Measurements from ENCODE around the gene KCNG2. TPM values are rescaled to one million over a fixed set of nuclear protein-coding genes. Genes with fewer than 3 reads are reported as not detected.

The KCNG2 gene
- total RNA-seq, 4 donors from 2014 or later, result 1.7 TPM; not detected in 3

DNA sequence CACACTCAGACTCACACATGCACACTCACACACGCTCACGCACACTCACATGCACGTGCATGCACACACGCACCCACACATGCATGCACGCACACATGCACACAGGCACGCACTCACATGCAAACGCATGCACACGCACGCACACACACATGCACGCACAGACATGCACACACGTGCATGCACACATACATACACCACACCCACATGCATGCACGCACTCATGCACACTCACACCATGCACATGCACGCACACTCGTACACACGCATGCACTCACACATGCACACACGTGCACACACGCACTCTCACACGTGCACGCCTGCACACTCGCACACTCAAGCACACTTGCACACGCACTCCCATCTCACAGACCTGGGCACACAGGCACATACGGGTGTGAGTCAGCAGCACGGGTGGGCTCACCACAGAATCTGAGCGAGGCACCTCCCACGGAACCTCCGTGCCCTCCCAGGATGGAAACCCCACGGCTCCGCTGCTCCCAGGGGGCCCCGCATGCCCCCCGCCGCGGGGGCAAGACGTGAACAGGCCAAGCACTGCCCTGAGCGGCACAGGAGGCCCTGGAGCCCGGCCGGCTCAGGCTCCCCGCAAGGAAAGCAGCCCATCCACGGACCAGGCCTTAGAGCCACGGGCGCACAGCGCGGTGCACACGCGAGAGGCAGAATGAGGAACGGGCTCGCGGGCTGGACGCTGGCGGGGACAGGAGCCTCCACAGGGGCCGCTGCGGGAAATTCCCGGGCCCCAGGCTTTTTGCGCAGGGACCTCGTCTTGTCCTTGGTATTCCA lies 8.4 kb upstream of the KCNG2 start:
- no peak for DNase-seq (ENCODE audit: extremely low spot score)
- TF ChIP-seq POLR2AphosphoS5 (IDR thresholded peaks at IDR 0.05), result no peak
- no peak for TF ChIP-seq EP300 (IDR thresholded peaks at IDR 0.05)
- TF ChIP-seq POLR2A (IDR thresholded peaks at IDR 0.05; ENCODE audit: low read depth), result no peak
- TF ChIP-seq, protein P1, sequence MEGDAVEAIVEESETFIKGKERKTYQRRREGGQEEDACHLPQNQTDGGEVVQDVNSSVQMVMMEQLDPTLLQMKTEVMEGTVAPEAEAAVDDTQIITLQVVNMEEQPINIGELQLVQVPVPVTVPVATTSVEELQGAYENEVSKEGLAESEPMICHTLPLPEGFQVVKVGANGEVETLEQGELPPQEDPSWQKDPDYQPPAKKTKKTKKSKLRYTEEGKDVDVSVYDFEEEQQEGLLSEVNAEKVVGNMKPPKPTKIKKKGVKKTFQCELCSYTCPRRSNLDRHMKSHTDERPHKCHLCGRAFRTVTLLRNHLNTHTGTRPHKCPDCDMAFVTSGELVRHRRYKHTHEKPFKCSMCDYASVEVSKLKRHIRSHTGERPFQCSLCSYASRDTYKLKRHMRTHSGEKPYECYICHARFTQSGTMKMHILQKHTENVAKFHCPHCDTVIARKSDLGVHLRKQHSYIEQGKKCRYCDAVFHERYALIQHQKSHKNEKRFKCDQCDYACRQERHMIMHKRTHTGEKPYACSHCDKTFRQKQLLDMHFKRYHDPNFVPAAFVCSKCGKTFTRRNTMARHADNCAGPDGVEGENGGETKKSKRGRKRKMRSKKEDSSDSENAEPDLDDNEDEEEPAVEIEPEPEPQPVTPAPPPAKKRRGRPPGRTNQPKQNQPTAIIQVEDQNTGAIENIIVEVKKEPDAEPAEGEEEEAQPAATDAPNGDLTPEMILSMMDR (IDR thresholded peaks at IDR 0.05), result no peak

DNA sequence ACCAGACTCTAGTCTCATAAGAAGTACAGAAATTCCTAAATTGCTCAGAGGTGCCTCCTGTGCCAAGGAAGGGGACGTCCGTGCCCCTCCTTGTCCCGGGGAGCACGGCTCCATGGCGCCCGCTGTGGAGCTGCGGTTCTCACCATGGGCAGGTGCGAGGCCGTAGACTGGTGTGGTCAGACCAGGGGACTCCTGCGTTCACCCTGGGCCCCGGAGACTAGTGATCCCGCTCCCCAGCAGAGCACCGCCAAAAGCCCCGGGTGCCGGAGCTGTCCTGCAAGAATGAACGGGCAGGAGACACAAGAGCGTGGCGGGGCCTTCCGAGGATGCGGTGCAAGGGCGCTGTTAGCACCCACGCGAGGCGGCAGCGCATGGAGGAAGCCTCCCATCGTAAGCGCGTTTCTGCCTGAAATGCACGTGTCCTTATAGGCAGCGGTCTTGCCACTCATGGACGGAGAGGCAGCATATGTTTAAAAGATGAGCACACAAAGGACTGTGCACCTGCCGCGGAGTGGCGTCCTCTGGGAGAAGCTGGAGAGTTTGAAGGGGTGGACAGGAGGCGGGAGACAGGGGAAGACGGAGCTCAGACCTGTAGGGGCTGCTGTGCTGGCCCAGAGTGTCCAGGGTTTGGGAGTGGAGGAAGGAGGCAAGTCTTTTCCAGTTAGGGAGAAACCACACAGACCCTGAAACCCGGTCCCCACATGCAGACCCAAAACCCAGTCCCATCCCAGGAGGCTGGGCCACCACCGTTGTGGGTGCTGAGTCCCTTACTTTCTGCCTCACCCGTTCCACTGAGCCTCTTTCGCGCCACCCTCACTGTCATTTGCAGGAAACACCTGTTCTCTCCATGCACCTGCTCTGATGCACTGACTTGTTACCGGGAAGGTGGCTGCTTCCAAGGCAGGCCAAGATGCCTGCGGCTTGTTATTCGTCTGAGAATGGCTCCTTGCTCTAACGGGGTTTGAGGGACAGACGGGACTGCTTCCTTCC lies 7.5 kb upstream of the KCNG2 start:
- Histone ChIP-seq H3K27ac (replicated peaks in 1 of 4) (no peak overlapping the region), H3K4me3 (no peak overlapping the region), H3K4me1 (peaks cover 7 to 19% (median 12%) of the 10 kb centered on the region in 4 donors), H3K9me3 (no peaks in the 10 kb centered on the region), H3K36me3 (no peaks in the 10 kb centered on the region), H3K27me3 (peaks cover 0 to 75% (median 25%) of the 10 kb centered on the region in 4 donors)
- intact Hi-C loops (cut with DNase I), result no loop called here
- 81% methylated on average over 46 of the region's 46 CpGs for whole genome bisulfite sequencing
- DNase-seq (ENCODE audit: extremely low spot score), result no peak
- TF ChIP-seq POLR2A (IDR thresholded peaks at IDR 0.05; ENCODE audit: low read depth) (no peak), EP300 (IDR thresholded peaks at IDR 0.05) (no peak), POLR2AphosphoS5 (IDR thresholded peaks at IDR 0.05) (no peak)
- TF ChIP-seq, protein P1 (IDR thresholded peaks at IDR 0.05), result no peak

More for the DNA sequence above, 8.4 kb upstream of the KCNG2 start:
- Histone ChIP-seq H3K9me3 (no peaks in the 10 kb centered on the region), H3K4me1 (peaks cover 7 to 19% (median 12%) of the 10 kb centered on the region in 4 donors), H3K36me3 (no peaks in the 10 kb centered on the region), H3K27ac (replicated peaks in 1 of 4) (no peak overlapping the region), H3K27me3 (peaks cover 0 to 76% (median 25%) of the 10 kb centered on the region in 4 donors), H3K4me3 (no peak overlapping the region)
- WGBS, result 94% methylated on average over 39 of the region's 54 CpGs
- intact Hi-C loops (cut with DNase I), result no loop called here

DNA sequence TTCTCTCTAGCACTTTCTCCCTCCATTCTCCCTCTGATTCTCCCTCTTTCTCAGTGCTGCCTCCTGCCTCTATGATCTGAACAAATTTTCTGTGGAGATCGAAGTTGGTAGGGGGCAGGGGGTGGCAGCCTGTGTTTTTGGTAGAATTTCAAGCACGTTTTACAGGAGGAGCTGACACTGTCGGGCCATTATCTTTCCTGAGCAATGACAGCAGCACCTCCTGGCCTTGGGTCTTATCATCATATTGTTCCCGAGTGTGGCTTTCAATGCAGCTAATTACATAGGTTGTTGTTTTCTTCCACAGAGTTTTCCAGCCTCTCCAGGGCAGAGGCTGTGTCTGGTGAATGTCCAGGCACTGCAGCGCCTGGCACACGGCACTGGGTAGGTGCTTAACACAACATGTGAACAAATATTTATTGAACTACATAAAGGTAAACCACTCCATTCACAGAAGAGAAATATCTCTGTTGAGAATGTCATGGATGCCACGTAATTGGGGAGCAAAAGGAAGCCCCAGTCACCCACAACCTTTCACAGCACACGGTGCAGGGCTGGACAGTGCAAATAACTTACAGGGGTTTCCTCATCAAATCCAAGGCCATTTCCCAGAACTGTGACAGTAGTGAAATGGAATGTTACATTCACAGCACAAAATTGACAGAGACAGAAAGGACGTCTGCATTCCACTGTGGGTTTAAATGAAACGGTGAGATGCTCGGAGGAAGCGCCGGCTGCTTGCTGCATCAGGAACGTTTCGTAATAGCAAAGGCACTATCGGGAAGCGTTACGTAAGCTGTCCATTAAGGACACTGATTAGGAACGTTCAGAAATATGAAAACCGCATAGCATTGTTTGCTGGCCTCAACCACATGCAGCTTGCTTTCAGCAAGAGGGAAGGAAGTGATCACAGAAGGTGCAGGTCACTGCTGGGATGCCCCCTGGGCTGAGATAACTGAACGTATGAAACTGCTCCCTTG lies 6.5 kb upstream of the KCNG2 start:
- WGBS, result 32% methylated on average over 21 of the region's 21 CpGs
- intact Hi-C loops (cut with DNase I), result no loop called here
- Histone ChIP-seq H3K27me3 (peaks cover 0 to 72% (median 25%) of the 10 kb centered on the region in 4 donors), H3K36me3 (no peaks in the 10 kb centered on the region), H3K27ac (replicated peaks in 1 of 4) (no peak overlapping the region), H3K9me3 (no peaks in the 10 kb centered on the region), H3K4me1 (peaks cover 7 to 19% (median 12%) of the 10 kb centered on the region in 4 donors), H3K4me3 (no peak overlapping the region)
- DNase-seq (ENCODE audit: extremely low spot score), result no peak
- TF ChIP-seq POLR2A (IDR thresholded peaks at IDR 0.05; ENCODE audit: low read depth), result no peak
- peak; percentile 49 to 50 for TF ChIP-seq POLR2AphosphoS5 (IDR thresholded peaks at IDR 0.05)
- TF ChIP-seq EP300 (IDR thresholded peaks at IDR 0.05), result peak; percentile 37

DNA sequence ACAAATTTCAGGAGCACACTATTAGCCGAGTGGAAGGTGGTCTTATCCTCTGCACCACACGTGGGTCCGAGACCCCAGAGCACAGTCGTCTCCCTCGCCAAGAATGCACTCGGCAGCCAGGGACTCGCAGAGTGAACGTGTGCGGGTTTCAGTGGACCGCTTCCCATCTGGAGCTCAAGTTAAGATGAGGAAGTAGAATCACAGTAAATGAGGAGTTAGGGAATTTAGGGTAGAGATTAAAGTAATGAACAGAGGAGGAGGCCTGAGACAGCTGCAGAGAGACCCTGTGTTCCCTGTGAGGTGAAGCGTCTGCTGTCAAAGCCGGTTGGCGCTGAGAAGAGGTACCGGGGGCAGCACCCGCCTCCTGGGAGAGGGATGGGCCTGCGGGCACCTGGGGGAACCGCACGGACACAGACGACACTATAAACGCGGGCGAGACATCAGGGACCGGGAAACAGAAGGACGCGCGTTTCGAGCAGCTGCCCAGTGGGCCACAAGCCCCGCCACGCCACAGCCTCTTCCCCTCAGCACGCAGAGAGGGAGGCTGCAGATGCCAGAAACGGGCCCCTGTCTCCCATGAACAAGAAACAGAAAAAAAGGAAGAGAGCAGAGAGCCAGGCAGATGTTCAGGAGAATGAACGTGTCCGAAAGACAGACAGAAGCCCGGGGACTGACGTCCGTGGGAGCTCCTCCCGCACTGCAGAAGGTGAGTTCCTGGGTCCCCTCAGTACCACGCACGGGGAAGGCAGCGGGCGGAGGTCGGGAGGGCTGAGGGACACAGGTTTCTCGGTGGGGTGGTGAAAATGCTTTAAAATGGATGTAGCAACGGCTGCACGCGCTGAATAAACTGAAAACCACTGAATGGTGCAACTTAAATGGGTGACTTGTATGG lies 5.4 kb upstream of the KCNG2 start:
- peak overlapping the region in 1 of 4 donors; percentile 2 for H3K4me3 ChIP-seq
- H3K27me3 ChIP-seq, result peaks cover 0 to 71% (median 19%) of the 10 kb centered on the region in 4 donors
- H3K27ac ChIP-seq (replicated peaks in 1 of 4), result no peak overlapping the region
- intact Hi-C loops (cut with DNase I), result no loop called here
- no peak for TF ChIP-seq POLR2AphosphoS5 (IDR thresholded peaks at IDR 0.05)
- TF ChIP-seq EP300 (IDR thresholded peaks at IDR 0.05), result no peak
- no peak for TF ChIP-seq POLR2A (IDR thresholded peaks at IDR 0.05; ENCODE audit: low read depth)
- TF ChIP-seq, protein P1 (IDR thresholded peaks at IDR 0.05), result no peak
- H3K36me3 ChIP-seq, result no peaks in the 10 kb centered on the region
- 79% methylated on average over 46 of the region's 46 CpGs for WGBS
- H3K4me1 ChIP-seq, result peaks cover 7 to 21% (median 18%) of the 10 kb centered on the region in 4 donors
- no peaks in the 10 kb centered on the region for H3K9me3 ChIP-seq
- DNase-seq (ENCODE audit: extremely low spot score), result no peak
